ENCODE data around the gene SFXN4.
"Not testable (repeated sequence)": the region's sequence is repeated elsewhere in the genome, so short reads cannot be mapped to it uniquely, and the experiment has no call there.

SFXN4 gene

DNA sequence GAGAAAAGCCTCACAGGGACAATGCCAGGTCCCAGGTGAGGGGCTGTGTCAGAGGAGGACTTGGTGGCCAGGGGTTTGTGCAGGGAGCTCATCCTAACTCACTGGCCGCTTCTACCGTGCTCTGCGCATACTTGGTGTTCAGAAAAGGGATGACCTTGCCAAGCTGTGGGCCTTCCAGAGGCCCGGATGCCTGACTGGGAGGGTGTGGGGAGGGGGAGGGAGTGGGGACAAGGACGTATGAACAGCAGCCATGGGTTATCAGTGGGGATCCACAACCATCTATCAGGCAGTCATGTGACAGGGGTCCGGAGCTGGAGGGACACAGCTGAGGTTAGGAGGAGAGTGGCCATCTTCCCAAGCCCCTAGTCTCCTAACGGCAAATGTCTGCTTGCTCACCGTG lies 6.2 kb downstream of the SFXN4 start:
- no peak overlapping the region for H3K4me3 ChIP-seq (ENCODE audit: low read depth, low read length)
- DNase-seq (ENCODE audit: low read depth), result no peak
- TF ChIP-seq MYC (IDR thresholded peaks at IDR 0.05; ENCODE audit: low read depth, low read length), result no peak
- TF ChIP-seq CTCF (IDR thresholded peaks at IDR 0.05; ENCODE audit: low read depth, low read length), result no peak
- TF ChIP-seq, protein P1, sequence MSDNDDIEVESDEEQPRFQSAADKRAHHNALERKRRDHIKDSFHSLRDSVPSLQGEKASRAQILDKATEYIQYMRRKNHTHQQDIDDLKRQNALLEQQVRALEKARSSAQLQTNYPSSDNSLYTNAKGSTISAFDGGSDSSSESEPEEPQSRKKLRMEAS (IDR thresholded peaks at IDR 0.05; ENCODE audit: low read depth, low read length), result no peak
- no peak for TF ChIP-seq POLR2A (IDR thresholded peaks at IDR 0.05; ENCODE audit: extremely low read depth, insufficient read length)

DNA sequence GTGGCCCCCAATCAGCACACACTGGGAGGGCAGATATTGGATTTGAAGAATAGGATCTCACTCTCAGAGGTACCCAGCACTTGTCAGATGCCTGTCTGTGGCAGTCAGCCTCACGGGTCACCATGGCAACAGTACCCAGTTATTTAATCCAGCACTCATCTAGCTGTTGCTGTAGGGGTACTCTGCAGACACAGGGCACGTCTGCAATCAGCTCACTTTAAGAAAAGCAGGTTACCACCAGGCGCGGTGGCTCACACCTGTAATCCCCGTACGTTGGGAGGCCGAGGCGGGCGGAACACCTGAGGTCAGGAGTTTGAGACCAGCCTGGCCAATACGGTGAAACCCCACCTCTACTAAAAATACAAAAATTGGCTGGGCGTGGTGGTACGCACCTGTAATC lies 11.9 kb downstream of the SFXN4 start:
- no peak for DNase-seq (ENCODE audit: low read depth)
- H3K4me3 ChIP-seq (ENCODE audit: low read depth, low read length), result no peak overlapping the region
- TF ChIP-seq CTCF (IDR thresholded peaks at IDR 0.05; ENCODE audit: low read depth, low read length) (no peak), POLR2A (IDR thresholded peaks at IDR 0.05; ENCODE audit: extremely low read depth, insufficient read length) (no peak), MYC (IDR thresholded peaks at IDR 0.05; ENCODE audit: low read depth, low read length) (no peak)
- TF ChIP-seq, protein P1 (IDR thresholded peaks at IDR 0.05; ENCODE audit: low read depth, low read length), result no peak

DNA sequence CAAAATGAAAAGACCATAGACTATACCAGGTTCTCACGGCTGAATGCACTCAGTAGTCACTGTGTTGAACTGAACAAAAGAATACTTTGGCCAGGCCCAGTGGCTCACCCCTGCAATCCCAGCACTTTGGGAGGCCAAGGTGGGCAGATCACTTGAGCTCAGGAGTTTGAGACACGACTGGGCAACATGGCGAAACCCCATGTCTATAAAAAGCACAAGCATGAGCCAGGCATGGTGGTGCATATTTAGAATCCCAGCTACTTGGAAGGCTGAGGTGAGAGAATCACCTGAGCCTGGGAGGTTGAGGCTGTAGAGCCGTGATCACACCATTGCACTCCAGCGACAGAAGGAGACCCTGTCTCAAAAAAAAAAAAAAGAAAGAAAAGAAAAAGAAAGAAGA lies 12.5 kb downstream of the SFXN4 start:
- H3K4me3 ChIP-seq (ENCODE audit: low read depth, low read length), result no peak overlapping the region
- no peak for DNase-seq (ENCODE audit: low read depth)
- no peak for TF ChIP-seq POLR2A (IDR thresholded peaks at IDR 0.05; ENCODE audit: extremely low read depth, insufficient read length)
- no peak for TF ChIP-seq MYC (IDR thresholded peaks at IDR 0.05; ENCODE audit: low read depth, low read length)
- TF ChIP-seq CTCF (IDR thresholded peaks at IDR 0.05; ENCODE audit: low read depth, low read length), result no peak
- TF ChIP-seq, protein P1 (IDR thresholded peaks at IDR 0.05; ENCODE audit: low read depth, low read length), result no peak

GRCh38 chr10:119151601-119152000 lies 13.9 kb downstream of the SFXN4 start:
- H3K4me3 ChIP-seq (ENCODE audit: low read depth, low read length); DNase-seq (ENCODE audit: low read depth): not testable (repeated sequence)

DNA sequence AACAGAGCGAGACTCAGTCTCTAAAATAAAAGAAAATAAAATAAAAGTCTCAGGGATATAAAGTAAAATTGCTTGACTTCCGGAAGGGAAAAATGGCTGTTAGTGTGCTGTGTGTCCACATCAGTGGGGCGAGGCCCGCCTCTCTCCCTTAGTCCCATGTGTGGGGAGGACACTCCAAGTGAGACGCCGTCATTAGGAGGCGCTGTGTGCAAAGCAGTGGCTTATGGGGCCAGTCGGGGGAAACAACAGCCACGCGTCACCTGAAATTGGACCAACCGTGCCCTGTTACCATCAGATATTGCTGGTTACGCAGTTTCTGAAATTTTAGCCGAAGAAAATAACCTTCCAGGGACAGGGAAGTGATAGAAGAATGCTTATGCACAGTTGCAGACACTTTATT lies 15.8 kb downstream of the SFXN4 start:
- TF ChIP-seq MYC (IDR thresholded peaks at IDR 0.05; ENCODE audit: low read depth, low read length) (no peak), CTCF (IDR thresholded peaks at IDR 0.05; ENCODE audit: low read depth, low read length) (peak; percentile 38)
- H3K4me3 ChIP-seq (ENCODE audit: low read depth, low read length), result no peak overlapping the region
- peak; percentile 56 for DNase-seq (ENCODE audit: low read depth)

DNA sequence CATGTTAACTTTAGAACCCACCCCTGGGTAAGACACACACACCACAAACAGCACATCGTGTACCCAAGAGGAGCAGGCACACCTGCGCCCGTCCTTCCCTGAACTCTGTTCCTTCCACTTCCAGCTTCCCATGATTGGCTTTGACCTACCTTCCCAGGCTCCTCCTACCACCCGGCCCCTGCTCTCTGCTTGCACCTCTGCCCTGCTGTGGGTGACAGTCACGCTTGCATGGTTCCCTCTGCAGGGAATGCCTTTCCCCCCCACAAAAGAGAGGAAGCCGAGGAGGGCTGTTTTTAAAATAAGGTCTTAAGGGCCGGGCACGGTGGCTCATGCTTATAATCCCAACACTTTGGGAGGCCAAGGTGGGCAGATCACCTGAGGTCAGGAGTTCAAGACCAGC lies 16.4 kb downstream of the SFXN4 start:
- TF ChIP-seq, protein P1 (IDR thresholded peaks at IDR 0.05; ENCODE audit: low read depth, low read length), result no peak
- TF ChIP-seq CTCF (IDR thresholded peaks at IDR 0.05; ENCODE audit: low read depth, low read length) (no peak), MYC (IDR thresholded peaks at IDR 0.05; ENCODE audit: low read depth, low read length) (no peak), POLR2A (IDR thresholded peaks at IDR 0.05; ENCODE audit: extremely low read depth, insufficient read length) (no peak)
- no peak overlapping the region for H3K4me3 ChIP-seq (ENCODE audit: low read depth, low read length)
- no peak for DNase-seq (ENCODE audit: low read depth)
